Dendritic cell treated with granulocyte-macrophage colony-stimulating factor and Interleukin-4, amounts not matched to agents 40 ng/mL and 50 ng/mL, for 4 days (primary cell): ENCODE measurements around the gene ZNF487.
"Not testable (repeated sequence)": the region's sequence is repeated elsewhere in the genome, so short reads cannot be mapped to it uniquely, and the experiment has no call there.

Source experiments
- H3K27ac Mint-ChIP-seq: one replicate; pipeline ENCODE4 v1.8.0; 2022; ENCODE audit warnings: mild to moderate bottlenecking, mixed read lengths
- H3K27me3 Mint-ChIP-seq: one replicate; pipeline ENCODE4 v1.8.0; 2022; ENCODE audit warnings: mild to moderate bottlenecking, mixed read lengths
- H3K36me3 Mint-ChIP-seq: one replicate; pipeline ENCODE4 v1.8.0; 2022; ENCODE audit warnings: low read depth, mixed read lengths
- H3K4me1 Mint-ChIP-seq: one replicate; pipeline ENCODE4 v1.8.0; 2022; ENCODE audit warnings: low read depth, mixed read lengths
- H3K4me3 Mint-ChIP-seq: one replicate; pipeline ENCODE4 v1.8.0; 2022; ENCODE audit warnings: mild to moderate bottlenecking, moderate library complexity, mixed read lengths
- H3K9me3 Mint-ChIP-seq: one replicate; pipeline ENCODE4 v1.8.0; 2022; ENCODE audit warnings: mixed read lengths
- intact Hi-C: fragments of 100-400 bp; cut with micrococcal nuclease; formaldehyde crosslinking; loops from one replicate; pipeline ENCODE4 v1.15.0; 2022

Gene ZNF487

GRCh38 chr10:43465736-43466120, 28.8 kb downstream of the ZNF487 start:
- H3K27me3 Mint-ChIP-seq, H3K4me3 Mint-ChIP-seq, H3K9me3 Mint-ChIP-seq, H3K27ac Mint-ChIP-seq, intact Hi-C loops, H3K36me3 Mint-ChIP-seq, H3K4me1 Mint-ChIP-seq: not testable (repeated sequence)

DNA sequence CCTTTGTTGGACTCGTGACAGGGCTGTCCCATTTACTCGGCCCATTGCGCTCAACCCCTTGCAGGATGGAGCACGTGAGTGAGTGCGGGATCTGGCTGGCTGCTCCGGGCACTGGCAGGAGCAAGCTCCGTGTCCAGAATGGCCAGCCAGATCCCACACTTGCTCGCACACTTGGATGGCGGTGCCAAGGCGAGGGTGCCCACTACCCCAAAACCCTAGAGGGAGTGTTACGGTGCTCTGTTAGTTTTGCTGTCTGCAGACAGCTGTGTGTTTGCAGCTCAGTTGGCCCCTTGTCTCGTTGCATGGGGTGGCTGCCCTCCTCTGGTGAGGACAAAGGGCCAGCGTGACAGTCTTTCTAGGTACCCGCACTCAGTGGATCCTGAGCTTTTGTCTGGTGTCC, 34.2 kb downstream of the ZNF487 start:
- no peak overlapping the region for H3K27ac Mint-ChIP-seq
- H3K9me3 Mint-ChIP-seq: no peaks in the 10 kb centered on the region
- no peaks in the 10 kb centered on the region for H3K27me3 Mint-ChIP-seq
- no peak overlapping the region for H3K4me3 Mint-ChIP-seq
- no peaks in the 10 kb centered on the region for H3K4me1 Mint-ChIP-seq
- no peaks in the 10 kb centered on the region for H3K36me3 Mint-ChIP-seq
- intact Hi-C loops: no loop called here

DNA sequence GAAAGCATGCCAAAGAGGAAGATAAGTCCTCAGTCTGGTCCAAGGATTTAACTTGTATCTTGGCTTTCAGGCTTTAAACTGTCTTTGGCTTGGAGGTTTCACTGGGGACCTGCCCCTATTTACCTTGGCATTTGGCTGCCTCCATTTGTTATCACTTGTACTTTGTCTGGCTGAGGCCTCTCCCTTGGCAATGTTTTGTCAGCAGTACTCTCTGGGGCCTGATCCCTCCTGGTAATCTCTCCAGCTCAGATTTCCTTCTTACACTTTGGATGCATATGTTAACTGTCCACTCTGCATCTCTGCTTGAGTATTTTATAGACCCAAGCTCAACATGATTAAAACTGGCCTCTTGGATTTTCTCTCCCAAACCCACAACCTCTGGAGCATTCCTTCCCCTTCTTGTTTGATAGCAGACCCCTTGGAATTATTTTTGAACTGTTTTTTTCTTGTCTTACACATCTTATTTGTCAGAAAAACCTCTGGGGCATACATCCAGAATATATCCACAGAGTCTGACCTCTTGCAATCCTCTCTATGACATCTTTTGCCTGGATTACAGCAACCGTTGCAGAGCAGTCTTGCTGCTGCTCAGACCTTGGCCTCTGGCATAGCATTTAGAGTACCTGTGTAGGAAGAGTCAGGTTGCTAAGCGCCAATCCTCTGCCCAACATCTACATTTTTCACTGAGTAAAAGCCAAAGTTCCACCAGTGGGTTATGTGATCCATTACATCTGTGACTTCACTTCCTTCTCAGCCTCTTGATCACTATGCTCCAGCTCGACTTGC, 35.2 kb downstream of the ZNF487 start:
- Mint-ChIP-seq H3K4me3 (no peak overlapping the region), H3K27ac (no peak overlapping the region), H3K4me1 (no peaks in the 10 kb centered on the region), H3K27me3 (no peaks in the 10 kb centered on the region), H3K9me3 (no peaks in the 10 kb centered on the region), H3K36me3 (peaks cover 4% of the 10 kb centered on the region)
- intact Hi-C loops: no loop called here

- no peaks in the 10 kb centered on the region for H3K4me1 Mint-ChIP-seq
- intact Hi-C loops: no loop called here
- peaks cover 42% of the 10 kb centered on the region for H3K9me3 Mint-ChIP-seq
- H3K4me3 Mint-ChIP-seq: no peak overlapping the region
- H3K36me3 Mint-ChIP-seq: peaks cover 29% of the 10 kb centered on the region
- no peaks in the 10 kb centered on the region for H3K27me3 Mint-ChIP-seq
- no peak overlapping the region for H3K27ac Mint-ChIP-seq
These were observed 42.4 kb downstream of the ZNF487 start for GRCh38 chr10:43479275-43479674.

- Mint-ChIP-seq H3K27ac (no peak overlapping the region), H3K4me1 (no peaks in the 10 kb centered on the region), H3K9me3 (peaks cover 73% of the 10 kb centered on the region), H3K4me3 (no peak overlapping the region), H3K27me3 (no peaks in the 10 kb centered on the region), H3K36me3 (peaks cover 25% of the 10 kb centered on the region)
- intact Hi-C loops: no loop called here
These were observed 45.6 kb downstream of the ZNF487 start for GRCh38 chr10:43482319-43483078.

DNA sequence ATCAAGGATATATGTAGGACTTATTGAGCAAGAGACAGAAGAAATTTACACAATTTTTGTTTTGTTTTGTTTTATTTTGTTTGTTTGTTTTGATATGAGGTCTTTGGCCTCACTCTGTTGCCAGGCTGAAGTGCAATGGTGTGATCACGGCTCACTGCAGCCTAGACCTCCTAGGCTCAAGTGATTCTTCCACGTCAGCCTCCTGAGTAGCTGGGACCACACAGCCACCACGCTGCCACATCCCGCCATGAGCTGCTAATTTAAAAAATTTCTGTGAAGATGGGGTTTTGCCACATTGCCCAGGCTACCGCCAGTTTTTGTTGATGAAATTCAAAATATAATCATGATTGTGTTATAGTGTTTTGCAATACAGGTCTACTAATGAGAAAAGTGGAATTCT, 54.9 kb downstream of the ZNF487 start:
- H3K36me3 Mint-ChIP-seq: no peaks in the 10 kb centered on the region
- no peaks in the 10 kb centered on the region for H3K4me1 Mint-ChIP-seq
- peaks cover 13% of the 10 kb centered on the region for H3K9me3 Mint-ChIP-seq
- intact Hi-C loops: no loop called here
- no peak overlapping the region for H3K27ac Mint-ChIP-seq
- no peaks in the 10 kb centered on the region for H3K27me3 Mint-ChIP-seq
- H3K4me3 Mint-ChIP-seq: no peak overlapping the region

DNA sequence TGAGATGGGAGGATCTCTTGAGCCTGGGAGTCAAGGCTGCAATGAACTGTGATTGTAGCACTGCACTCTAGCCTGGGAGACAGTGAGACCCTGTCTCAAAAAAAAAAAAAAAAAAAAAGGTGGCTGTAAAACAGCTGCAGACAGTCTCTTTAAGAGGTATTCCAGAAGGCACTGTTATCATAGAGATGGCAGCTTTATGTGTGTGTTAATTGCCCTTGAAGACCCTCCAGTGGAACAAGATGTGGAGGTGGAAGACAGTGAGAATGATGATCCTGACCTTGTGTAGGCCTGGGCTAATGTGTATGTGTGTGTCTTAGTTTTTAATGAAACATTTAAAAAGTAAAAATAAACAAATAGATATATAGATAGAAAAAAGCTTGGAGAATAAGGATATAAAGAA, 66.0 kb downstream of the ZNF487 start:
- no peaks in the 10 kb centered on the region for H3K27me3 Mint-ChIP-seq
- H3K36me3 Mint-ChIP-seq: no peaks in the 10 kb centered on the region
- intact Hi-C loops: no loop called here
- H3K4me3 Mint-ChIP-seq: no peak overlapping the region
- H3K9me3 Mint-ChIP-seq: peaks cover 28% of the 10 kb centered on the region
- H3K4me1 Mint-ChIP-seq: no peaks in the 10 kb centered on the region
- H3K27ac Mint-ChIP-seq: no peak overlapping the region

DNA sequence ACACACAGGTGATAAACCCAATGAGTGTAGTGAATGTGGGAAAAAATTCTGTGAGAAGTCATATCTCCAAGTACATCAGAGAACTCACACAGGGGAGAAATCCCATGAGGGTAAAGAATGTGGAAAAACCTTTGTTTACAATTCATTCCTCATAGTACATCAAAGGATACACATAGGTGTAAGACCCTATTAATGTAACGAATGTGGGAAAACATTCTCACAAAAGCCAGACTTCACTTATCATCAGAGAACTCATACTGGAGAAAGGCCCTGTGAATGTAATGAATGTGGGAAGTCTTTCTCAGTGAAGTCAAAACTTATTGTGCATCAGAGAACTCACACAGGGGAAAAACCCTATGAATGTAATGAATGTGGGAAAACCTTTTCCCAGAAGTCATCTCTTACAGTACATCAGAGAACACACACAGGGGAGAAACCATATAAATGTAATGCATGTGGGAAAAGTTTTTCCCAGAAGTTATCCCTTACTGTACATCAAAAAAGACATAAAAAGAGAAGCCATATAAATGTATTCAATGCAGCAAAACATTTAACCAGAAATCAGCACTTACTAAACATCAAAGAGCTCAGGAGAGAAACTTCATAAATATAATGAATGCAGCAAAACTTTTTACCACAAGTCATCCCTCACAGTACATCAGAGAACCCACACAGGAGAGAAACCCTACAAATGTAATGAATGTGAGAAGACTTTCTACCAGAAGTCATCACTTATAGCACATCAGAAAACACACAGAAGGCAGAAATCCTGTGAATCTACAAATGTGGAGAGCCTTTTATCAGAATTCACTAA, 87.7 kb downstream of the ZNF487 start:
- intact Hi-C loops: no loop called here
- H3K4me1 Mint-ChIP-seq: no peaks in the 10 kb centered on the region
- H3K27me3 Mint-ChIP-seq: no peaks in the 10 kb centered on the region
- H3K9me3 Mint-ChIP-seq: peaks cover 86% of the 10 kb centered on the region
- no peaks in the 10 kb centered on the region for H3K36me3 Mint-ChIP-seq
- no peak overlapping the region for H3K27ac Mint-ChIP-seq
- H3K4me3 Mint-ChIP-seq: no peak overlapping the region
